ENCODE results near the gene BRSK2. TPM values are rescaled to one million over a fixed set of nuclear protein-coding genes. Genes with fewer than 3 reads are reported as not detected.

The BRSK2 gene
- total RNA-seq, 1 donor, result under 0.01 TPM

DNA sequence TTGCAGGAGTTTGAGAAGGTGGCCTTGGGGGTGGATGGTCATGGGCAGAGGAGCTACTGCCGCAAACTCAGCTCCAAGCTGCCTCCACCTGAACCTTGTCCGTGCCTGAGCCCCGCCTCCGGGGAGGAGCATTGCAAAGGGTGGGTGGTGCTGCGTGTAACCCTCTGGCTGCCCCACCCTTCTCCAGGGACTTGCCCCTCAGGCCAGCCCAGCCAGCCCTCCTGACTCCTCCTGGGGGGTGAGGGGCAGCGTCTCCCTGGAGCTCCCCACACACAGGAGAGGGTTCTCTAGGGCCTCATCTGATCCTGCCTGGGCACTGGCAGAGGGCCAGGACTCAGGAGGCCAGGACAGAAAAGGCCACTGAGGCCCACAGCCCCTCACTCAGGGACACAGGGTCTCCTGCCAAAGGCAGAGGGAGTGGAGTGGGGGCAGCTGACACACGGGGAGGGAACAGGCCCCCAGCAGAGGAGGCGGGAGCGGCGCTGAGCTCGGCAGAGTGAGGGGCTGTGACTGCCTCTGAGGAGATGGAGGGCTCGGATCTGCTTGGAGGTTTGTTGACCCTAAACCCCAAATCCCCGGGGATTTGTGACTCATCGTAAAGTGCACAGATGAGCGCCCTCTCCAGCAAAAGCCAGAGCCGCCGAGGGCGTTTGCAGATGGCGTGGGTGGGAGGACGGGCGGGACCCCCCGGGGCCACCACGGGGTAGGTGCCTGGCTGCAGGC is 12.8 kb downstream of the BRSK2 start:
- no peak overlapping the region for H3K4me3 ChIP-seq (ENCODE audit: low read depth, low read length)
- TF ChIP-seq, protein P1, sequence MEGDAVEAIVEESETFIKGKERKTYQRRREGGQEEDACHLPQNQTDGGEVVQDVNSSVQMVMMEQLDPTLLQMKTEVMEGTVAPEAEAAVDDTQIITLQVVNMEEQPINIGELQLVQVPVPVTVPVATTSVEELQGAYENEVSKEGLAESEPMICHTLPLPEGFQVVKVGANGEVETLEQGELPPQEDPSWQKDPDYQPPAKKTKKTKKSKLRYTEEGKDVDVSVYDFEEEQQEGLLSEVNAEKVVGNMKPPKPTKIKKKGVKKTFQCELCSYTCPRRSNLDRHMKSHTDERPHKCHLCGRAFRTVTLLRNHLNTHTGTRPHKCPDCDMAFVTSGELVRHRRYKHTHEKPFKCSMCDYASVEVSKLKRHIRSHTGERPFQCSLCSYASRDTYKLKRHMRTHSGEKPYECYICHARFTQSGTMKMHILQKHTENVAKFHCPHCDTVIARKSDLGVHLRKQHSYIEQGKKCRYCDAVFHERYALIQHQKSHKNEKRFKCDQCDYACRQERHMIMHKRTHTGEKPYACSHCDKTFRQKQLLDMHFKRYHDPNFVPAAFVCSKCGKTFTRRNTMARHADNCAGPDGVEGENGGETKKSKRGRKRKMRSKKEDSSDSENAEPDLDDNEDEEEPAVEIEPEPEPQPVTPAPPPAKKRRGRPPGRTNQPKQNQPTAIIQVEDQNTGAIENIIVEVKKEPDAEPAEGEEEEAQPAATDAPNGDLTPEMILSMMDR (IDR thresholded peaks at IDR 0.05; ENCODE audit: insufficient read depth, low read depth, low read length), result no peak
- no peak for DNase-seq (ENCODE audit: low read depth)

DNA sequence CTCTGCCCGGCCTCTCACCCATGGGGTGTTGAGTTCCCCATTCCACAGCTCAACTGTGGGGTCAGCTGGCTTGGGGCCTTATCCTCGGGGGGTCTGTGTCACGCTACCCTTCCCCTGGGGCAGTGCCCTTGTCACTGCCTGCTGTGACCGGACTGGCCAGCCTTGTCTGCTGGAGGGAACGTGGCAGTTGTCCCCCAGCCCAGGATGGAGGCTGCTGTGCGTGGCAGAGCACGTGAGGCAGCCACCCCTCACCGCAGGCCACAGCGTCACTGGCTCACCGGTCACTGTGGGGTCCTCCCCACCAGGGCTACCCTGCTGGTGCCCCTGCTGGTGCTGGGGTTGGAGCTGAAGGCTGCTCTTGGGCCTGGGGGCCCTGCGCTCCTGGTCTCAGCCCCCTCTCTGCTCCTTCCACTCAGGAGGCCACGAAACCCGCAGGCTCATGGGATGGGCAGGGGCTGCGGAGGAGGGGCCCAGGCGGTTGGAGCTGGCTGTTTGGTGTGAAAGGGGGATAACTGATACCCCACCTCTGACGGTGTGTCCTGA is 13.4 kb downstream of the BRSK2 start:
- H3K4me3 ChIP-seq (ENCODE audit: low read depth, low read length), result no peak overlapping the region
- TF ChIP-seq, protein P1 (IDR thresholded peaks at IDR 0.05; ENCODE audit: insufficient read depth, low read depth, low read length), result no peak

DNA sequence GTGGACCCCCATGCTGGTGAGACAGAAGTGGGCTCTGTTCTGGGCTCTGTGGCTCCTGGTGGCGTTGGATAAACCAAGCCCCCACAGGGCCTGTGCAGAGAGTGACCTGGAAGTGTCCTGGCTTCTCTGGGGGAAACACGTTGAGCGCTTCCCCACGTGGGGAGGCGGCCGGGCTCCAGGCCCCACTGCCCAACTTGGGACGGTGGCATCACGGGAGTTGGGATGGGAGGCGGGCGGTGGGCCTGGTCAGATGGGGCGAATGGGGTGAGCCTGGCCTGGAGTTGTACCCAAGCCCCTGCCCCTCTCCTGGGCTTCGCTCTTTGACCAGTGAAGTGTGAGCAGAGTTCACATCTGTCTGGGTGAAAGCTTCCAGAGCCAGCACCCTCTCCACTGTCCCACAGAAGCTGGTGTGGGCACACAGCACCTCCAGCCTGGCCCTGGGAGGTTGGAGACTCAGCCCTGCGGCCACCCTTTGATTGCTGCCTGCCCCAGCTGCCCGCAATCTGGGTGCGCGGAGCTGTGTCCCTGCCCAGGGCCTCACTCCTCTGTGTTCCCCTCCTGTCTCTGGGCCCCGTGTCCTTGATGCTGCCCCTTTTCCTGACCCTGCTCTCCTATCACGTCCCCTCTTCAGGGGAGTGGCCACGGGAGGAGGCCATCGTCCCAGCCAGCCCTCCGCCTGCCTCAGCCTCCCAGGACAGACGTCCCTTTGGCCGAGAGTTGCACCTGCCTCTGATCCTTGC is 14.2 kb downstream of the BRSK2 start:
- DNase-seq (ENCODE audit: low read depth), result no peak
- TF ChIP-seq, protein P1 (IDR thresholded peaks at IDR 0.05; ENCODE audit: insufficient read depth, low read depth, low read length), result no peak
- H3K4me3 ChIP-seq (ENCODE audit: low read depth, low read length), result no peak overlapping the region

More for the DNA sequence above, 13.4 kb downstream of the BRSK2 start:
- no peak for DNase-seq (ENCODE audit: low read depth)

DNA sequence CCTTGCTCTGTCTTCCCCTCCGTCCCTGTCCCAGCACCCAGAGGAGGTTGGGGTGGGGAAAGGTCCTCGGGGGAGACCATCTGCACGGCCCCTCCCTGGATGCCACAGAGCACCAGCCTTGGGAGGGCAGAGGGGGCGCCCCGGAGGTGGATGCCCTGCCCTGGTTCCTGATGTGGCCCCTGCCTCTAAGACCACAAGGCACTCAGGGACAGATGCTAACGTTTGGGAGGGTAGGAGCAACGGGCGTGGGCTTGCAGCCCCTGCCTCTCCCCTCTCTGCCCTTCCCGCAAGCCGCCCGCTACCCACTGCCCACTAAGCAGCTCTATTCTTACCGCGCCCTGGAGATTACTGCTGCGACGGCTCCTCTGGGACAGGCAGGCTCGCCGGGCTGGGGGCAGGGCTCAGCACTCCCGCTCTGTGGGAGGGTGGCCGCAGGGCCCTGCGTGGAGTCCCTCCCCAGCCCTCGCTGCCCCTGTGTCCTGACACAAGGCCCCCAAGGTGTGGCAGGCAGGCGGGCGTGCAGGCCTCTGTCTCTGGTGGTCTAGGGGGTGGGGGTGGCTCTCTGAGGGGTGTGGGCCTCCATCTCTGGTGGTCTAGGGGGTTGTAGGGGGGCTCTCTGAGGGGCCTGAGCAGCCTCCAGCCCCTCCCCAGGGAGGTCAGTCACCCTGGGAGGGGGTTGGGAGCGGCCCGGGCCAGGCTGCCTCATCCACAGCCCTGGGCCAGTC is 14.9 kb downstream of the BRSK2 start:
- no peak for DNase-seq (ENCODE audit: low read depth)
- TF ChIP-seq, protein P1 (IDR thresholded peaks at IDR 0.05; ENCODE audit: insufficient read depth, low read depth, low read length), result no peak
- H3K4me3 ChIP-seq (ENCODE audit: low read depth, low read length), result no peak overlapping the region

- no peak overlapping the region for H3K4me3 ChIP-seq (ENCODE audit: low read depth, low read length)
- DNase-seq (ENCODE audit: low read depth), result no peak
- TF ChIP-seq, protein P1 (IDR thresholded peaks at IDR 0.05; ENCODE audit: insufficient read depth, low read depth, low read length), result no peak
Measured at GRCh38 chr11:1405186-1406020, 15.7 kb downstream of the BRSK2 start.

All from fibroblast of villous mesenchyme (primary cell).